ENCODE data around the gene MYOM1.

- TF ChIP-seq POLR2A (IDR thresholded peaks at IDR 0.05; ENCODE audit: low read length) (no peak), GATA1 (IDR thresholded peaks at IDR 0.05; ENCODE audit: low read depth, low read length) (no peak)
Observed at GRCh38 chr18:3217948-3218647, 1.7 kb downstream of the MYOM1 start.
